Nucleus accumbens (tissue), 56 donors: Measurements from ENCODE around the gene ZFYVE21.

Experiments
- DNase-seq, 56 donors: peaks; one replicate each; lab custom pipeline; 2025; lab: John Stamatoyannopoulos, UW

ZFYVE21 gene

DNA sequence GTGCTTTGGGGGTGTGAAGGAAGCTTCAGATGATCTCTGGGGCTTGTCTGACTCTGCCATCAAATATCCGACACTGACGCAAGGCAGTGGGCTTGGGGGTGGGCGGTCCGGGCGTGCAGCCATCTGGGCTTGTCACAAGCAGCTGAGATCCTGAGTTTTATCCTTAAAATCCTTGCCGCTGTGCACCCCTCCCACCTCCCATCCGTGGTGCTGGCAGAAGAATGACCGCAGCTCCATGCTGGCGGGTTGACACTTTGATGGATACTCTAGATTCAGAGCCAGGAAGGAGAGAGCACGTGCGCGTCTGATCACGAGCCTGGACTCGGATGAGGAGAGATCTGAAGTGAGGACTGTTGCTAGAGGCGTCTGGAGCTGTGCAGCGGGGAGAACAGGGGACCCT lies 3.0 kb downstream of the ZFYVE21 start:
- DNase-seq, result no peak

- DNase-seq, result no peak
Observed at GRCh38 chr14:103719751-103720150, 4.1 kb downstream of the ZFYVE21 start.

DNA sequence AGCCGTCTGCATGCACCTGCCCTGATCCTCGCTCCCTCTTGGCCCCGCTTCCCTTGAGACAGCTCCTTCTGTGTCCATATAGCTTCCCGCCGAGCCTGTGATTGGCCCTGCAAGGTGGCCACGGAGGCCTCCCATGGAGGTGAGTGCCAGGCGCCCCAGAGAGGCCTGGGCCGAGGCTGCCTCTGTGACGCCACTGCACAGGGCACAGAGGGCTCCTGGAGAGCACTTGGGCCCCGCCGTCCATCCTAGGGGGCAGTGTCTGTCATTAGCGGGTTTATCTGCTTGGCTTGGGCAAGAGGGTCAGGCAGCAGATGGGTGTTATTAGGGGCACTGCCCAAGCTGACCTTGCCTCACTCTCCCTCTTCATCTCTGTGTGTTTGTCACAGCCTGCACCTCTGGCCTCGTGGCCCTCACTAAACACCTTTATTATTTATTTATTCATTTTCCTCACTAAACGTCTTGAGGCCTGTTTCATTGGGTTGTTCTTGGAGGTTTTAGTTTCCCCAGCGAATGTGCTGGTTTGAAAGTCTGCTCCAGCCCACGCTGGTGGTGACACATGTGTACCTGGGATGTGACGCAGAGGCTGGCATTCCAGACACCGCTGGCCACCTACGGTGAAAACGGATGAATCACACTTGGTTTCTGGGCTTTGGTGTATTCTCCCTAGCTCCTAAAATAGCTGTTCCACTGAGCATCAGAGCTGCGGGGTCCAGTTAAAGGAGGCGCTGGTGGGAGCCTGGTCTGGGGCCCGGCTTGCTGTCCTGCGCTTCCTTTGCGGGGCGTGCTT lies 5.9 kb downstream of the ZFYVE21 start:
- DNase-seq, result peak in 32 of 56 donors; percentile 23 to 83 (median 50)

DNA sequence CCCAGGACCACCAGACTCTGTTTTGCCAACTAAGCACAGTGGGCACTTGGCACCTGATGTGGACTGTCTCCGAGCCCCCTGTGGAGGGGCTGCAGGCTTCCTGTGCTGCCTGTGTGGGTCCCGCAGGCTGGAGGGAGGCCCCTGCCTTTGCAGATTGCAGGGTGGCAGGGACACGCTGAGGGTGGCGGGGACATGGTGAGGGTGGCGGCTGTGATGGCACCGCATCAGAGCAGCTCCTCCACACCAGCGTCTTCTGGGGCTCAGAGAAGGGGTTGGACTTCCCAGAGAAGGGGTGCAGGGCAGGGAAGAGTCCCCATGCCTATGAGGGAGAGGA lies 8.1 kb downstream of the ZFYVE21 start:
- DNase-seq, result no peak

DNA sequence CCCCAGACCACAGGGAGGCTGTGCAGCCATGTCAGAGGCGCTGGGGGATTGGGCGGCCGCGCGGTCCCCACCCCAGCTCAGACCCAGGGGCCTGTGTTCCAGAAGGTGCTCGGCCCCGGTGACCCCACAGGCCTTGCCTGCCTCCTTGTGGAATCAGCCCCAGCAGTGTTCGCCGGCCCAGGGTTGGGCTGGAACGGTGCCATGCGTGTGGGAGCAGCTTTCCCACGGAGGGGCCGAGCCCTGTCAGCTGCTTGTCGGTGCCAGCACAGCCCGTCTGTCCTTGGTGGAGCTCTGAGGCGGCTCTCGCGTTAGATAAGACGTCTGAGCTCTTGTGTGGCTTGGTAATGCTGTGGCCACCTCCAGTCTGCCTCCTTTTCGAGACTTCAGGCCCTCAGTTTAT lies 8.5 kb downstream of the ZFYVE21 start:
- DNase-seq, result peak in 30 of 56 donors; percentile 10 to 78 (median 48)

DNA sequence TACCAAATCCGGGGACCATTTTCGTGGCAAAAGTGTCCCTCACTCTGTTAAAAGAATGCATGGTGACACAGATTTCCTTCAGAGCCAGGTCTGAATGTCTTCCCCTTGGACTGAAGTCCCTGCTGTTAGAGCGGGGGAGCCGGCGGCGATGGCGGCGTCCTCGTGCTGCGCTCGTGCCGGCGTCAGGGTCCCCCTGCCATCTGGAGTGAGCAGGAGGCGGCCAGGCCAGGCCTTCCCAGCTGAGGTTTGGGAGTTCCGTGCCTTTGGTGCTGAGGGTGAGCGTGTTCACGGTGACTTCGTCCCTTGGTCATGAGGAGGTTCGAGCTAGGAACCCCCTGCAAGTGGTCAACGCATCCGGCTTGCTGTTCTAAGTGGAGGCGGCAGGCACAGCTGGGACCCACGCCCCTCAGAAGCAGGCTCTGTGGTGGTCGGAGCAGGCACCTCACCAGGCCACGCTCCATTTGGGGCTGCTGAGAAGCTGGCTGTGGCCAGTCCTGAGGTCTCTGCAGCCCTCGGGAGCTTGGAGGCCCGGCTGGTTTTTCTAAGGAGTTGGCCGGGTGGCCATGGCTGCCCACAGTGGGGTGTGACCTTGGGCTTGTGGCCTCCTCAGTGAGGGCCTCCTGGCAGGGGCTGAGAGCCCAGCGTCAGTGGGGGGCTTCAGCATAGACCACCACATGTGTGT lies 9.5 kb downstream of the ZFYVE21 start:
- DNase-seq, result no peak

- DNase-seq, result no peak
Observed at GRCh38 chr14:103725739-103726395, 10.3 kb downstream of the ZFYVE21 start.

DNA sequence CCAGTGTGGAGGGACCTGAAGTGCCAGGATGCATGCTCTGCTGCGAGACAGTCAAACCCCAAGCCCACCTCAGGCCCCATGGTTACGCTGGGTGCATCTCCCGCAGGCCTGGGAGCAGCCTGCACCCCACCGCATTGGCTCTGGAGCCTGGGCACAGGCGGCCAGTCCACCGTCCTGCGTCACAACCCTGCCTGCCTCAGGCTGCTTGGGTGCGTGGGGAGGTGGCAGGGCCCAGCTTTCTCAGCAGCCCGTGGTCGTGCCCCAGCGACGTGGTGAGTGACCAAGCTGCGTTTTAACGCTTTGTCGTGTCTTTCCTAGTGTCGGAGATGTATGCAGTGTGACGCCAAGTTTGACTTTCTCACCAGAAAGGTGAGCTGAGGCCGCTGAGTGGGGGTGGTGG lies 10.9 kb downstream of the ZFYVE21 start:
- DNase-seq, result no peak

- DNase-seq, result peak in 9 of 56 donors; percentile 18 to 74 (median 42)
Observed at GRCh38 chr14:103727313-103727980, 11.8 kb downstream of the ZFYVE21 start.

DNA sequence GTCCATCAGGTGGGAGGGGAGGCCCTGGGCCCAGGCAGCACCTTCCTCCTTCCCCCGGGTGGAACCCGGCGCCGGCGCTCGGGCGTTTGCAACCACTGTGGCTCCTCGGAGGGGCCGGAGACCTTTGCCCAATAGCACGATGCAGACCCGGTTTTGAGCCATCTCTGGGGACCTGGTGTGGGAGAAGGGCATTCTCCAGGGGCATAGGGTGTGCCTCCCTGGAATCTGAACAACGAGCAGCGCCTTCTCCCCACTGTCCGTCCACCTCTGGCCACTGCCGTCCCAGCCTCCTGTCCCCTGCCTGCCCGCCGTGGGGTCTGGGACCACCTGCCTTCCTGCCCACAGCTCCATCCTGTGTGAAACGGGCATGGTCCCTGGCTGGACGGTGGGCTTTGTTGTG lies 12.5 kb downstream of the ZFYVE21 start:
- DNase-seq, result no peak

GRCh38 chr14:103728721-103729120 lies 13.1 kb downstream of the ZFYVE21 start:
- no peak for DNase-seq

DNA sequence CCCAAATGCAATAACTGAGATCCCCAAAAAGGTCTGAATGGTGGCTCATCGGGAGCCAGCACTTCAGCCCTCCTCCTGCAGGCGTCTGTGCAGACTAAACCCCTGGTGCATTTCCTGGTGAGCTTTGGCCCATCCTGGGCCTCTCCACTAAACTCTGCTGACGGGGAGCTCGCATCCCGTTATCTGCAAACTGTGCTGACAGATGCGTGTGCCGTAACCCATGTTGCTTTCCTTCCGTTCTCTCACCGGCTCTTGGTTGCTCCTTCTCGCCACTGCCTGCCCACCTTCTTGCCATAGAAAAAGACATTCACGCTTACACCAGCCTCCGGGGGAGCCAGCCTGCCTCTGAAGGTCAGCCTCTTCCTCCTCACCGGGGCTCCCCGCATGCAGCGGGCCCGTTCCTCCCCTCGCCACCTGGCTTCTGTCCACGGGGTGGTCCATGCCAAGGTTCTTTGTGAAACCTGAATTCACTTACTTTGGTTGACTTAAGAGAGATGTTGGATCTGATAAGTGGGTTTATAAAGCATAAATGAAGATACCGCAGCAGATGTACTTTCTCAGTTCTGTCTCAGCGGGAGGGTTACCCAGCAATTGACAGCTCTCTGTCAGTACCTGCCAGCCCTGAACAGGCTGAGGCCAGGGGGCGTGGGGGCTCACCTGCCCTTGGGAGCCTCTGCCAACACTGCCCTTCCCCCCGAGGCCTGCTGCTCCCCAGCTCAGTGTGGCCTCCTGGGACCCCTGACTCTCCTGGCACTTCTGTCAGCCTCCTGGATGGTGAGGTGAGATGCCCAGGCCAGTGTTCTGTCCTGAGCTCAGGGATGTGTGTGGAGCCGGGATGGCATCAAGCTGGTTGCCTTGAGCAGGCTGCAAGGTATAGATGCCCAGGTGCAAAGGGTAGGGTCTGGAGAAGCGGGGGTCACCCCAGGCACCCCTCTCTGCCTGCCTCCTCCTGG lies 14.2 kb downstream of the ZFYVE21 start:
- DNase-seq, result no peak

- peak in 1 of 56 donors; percentile 42 for DNase-seq
Observed at GRCh38 chr14:103730490-103731035, 15.0 kb downstream of the ZFYVE21 start.

GRCh38 chr14:103731481-103731880 lies 15.9 kb downstream of the ZFYVE21 start:
- no peak for DNase-seq

DNA sequence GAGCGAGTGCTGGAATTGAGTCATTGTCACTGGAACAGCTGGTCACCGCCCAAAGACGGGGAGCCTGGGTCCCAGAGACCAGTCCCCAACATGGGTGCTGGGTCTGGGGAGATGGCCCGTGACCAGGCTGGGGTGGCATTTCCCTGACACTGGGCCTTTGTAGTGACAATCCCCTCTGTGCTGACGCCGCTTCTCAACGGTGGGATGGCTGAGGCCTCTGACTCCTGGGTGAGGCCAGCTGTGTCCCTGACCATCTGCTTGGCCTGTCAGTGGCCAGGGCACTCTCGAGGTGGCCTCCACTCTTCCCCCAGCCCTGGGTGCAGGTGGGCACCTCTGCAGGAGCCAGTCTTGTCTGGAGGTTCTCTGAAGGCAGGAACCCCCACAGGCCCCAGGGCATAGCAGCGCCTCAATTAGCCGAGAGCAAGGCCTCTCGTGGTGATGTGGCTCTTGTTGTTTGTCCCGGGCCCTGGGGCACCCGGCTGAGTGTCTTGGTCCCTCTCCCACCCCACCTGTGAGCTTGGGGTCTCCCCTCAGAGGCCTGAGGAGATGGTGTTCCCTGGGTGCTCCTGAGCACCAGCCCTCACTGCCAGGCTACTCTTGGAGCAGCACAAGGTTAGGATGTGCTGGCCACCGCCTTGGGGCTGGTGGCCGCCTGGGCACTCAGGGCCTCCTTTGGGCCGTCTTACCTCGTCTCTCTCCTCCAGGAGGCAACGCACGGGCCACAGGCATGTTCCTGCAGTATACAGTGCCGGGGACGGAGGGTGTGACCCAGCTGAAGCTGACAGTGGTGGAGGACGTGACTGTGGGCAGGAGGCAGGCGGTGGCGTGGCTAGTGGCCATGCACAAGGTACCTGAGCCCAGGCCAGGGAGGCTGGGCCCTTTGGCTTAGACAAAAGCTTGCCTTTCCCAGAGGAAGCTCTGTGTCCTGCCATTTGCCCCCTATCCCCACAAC lies 16.6 kb downstream of the ZFYVE21 start:
- DNase-seq, result no peak

- DNase-seq, result no peak
Observed at GRCh38 chr14:103732868-103733620, 17.4 kb downstream of the ZFYVE21 start.

DNA sequence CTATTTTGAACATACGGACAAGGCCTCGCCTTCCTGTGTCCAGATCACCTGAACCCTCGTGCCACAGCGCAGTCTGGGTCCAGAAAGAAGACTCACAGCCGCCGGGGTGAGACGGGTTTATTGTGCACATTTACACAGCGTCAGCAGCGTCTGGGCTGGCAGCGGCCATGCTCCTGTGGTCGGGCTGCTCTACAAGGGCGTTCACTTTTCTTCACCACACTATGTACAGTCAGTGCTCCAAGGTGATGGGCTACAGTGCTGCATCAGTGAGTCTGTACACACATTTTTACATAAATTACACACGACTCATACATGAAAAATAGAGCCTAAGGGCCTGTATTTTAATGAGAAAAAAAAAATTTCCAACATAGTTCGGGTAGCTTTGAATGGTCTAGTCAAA lies 18.0 kb downstream of the ZFYVE21 start:
- DNase-seq, result no peak
